Tibial nerve (tissue), 4 donors: ENCODE data around the gene EYA4. TPM values are rescaled to one million over a fixed set of nuclear protein-coding genes. Genes with fewer than 3 reads are reported as not detected.

Experiments
- DNase-seq, 2 donors: peaks; one replicate each; pipeline ENCODE4 v3.0.0-alpha.2; 2019; ENCODE audit warnings: low spot score in 2 of 2
- H3K27ac ChIP-seq, 4 donors: fragments of 200-600 bp; sonication (generic) in 3 of 4; one replicate each; pipeline ENCODE4 v1.5.1; 2017 to 2019; ENCODE audit warnings: mild to moderate bottlenecking in 1 of 4
- H3K27me3 ChIP-seq, 2 donors: fragments of 200-600 bp; sonication (generic) in 1 of 2; one replicate each; pipeline versions ENCODE4 v1.5.1 to v1.6.0; 2017 to 2019
- H3K36me3 ChIP-seq, 3 donors: fragments of 200-600 bp; sonication (generic); one replicate each; pipeline ENCODE4 v1.5.1; 2018 to 2019
- H3K4me1 ChIP-seq, 4 donors: fragments of 200-600 bp; sonication (generic) in 3 of 4; one replicate each; pipeline ENCODE4 v1.5.1; 2017 to 2019
- H3K4me3 ChIP-seq, 4 donors: fragments of 200-600 bp; sonication (generic) in 3 of 4; one replicate each; pipeline ENCODE4 v1.5.1; 2017 to 2019; ENCODE audit warnings: mild to moderate bottlenecking in 1 of 4, moderate library complexity in 1 of 4
- H3K9me3 ChIP-seq, 4 donors: fragments of 200-600 bp; sonication (generic) in 3 of 4; one replicate each; pipeline ENCODE4 v1.5.1; 2017 to 2019
- EP300 ChIP-seq, 2 donors: sonication (generic); formaldehyde crosslinking; IDR thresholded peaks; one replicate each; pipeline ENCODE4 v1.6.1; 2017; ENCODE audit warnings: antibody characterized with exemption in 2 of 2, mild to moderate bottlenecking in 1 of 2
- POLR2A ChIP-seq, 2 donors: fragments of 450-650 bp; IDR thresholded peaks; one replicate each; pipeline ENCODE4 v1.6.1; 2017; ENCODE audit warnings: antibody characterized with exemption in 2 of 2, mild to moderate bottlenecking in 2 of 2, moderate library complexity in 2 of 2
- WGBS, 2 donors: methylation state at CpG; one replicate each; pipeline ENCODE4 v1.1.5; 2018; 5-methylcytosine and 5-hydroxymethylcytosine counted together
- total RNA-seq, 4 donors: library from RNA; depleted of rRNA; stranded (reverse); fragments of >200 nt; gene quantifications; one replicate each; pipeline ENCODE4 v1.1.0, GENCODE V29; 2016
- TF ChIP-seq, protein P1 (sequence below), 5 experiments: fragments of 200-600 bp in 3 of 5; fragments of 450-650 bp in 2 of 5; sonication (generic) in 3 of 5; IDR thresholded peaks; one replicate each; pipeline ENCODE4 v1.5.1; 2016 to 2019; ENCODE audit warnings: antibody characterized with exemption in 5 of 5, mild to moderate bottlenecking in 3 of 5, moderate library complexity in 2 of 5

EYA4 gene
- total RNA-seq, 4 donors from 2014 or later, result 1.1 to 6.0 (median 1.8) TPM

DNA sequence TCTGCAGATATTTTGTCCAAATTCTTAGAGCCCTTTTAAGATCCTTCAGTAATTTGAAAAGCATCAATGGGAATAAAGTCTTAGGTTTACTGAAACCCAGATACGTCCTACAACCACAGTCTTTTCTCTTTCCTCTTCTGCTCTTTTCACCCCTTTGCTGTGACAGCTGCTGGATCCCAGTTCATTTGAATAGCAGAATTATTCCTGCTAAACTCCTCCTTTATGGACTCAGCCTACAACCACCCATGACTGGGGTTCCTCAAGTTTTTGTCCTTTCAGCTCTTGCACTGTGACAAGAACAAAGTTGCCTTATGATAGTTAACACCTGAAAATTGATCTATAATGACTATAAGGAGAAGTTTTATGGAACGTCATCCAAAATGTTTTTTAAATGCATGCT is 237.5 kb downstream of the EYA4 start:
- Histone ChIP-seq H3K36me3 (no peaks in the 10 kb centered on the region), H3K4me3 (no peak overlapping the region), H3K27ac (no peak overlapping the region), H3K9me3 (no peaks in the 10 kb centered on the region), H3K27me3 (no peaks in the 10 kb centered on the region), H3K4me1 (no peaks in the 10 kb centered on the region)
- TF ChIP-seq, protein P1, sequence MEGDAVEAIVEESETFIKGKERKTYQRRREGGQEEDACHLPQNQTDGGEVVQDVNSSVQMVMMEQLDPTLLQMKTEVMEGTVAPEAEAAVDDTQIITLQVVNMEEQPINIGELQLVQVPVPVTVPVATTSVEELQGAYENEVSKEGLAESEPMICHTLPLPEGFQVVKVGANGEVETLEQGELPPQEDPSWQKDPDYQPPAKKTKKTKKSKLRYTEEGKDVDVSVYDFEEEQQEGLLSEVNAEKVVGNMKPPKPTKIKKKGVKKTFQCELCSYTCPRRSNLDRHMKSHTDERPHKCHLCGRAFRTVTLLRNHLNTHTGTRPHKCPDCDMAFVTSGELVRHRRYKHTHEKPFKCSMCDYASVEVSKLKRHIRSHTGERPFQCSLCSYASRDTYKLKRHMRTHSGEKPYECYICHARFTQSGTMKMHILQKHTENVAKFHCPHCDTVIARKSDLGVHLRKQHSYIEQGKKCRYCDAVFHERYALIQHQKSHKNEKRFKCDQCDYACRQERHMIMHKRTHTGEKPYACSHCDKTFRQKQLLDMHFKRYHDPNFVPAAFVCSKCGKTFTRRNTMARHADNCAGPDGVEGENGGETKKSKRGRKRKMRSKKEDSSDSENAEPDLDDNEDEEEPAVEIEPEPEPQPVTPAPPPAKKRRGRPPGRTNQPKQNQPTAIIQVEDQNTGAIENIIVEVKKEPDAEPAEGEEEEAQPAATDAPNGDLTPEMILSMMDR (IDR thresholded peaks at IDR 0.05), result no peak
- TF ChIP-seq EP300 (IDR thresholded peaks at IDR 0.05), result no peak
- TF ChIP-seq POLR2A (IDR thresholded peaks at IDR 0.05), result no peak
- WGBS, 2 donors, result 55 to 60% methylated on average over 2 of the region's 2 CpGs
- no peak for DNase-seq

GRCh38 chr6:133487174-133487573 is 246.0 kb downstream of the EYA4 start:
- DNase-seq, result no peak
- TF ChIP-seq, protein P1 (IDR thresholded peaks at IDR 0.05), result no peak
- TF ChIP-seq EP300 (IDR thresholded peaks at IDR 0.05), result no peak
- no peak for TF ChIP-seq POLR2A (IDR thresholded peaks at IDR 0.05)

GRCh38 chr6:133495205-133495903 is 254.2 kb downstream of the EYA4 start:
- H3K27me3 ChIP-seq, result no peaks in the 10 kb centered on the region
- H3K4me1 ChIP-seq, result no peaks in the 10 kb centered on the region
- H3K27ac ChIP-seq, result no peak overlapping the region
- no peaks in the 10 kb centered on the region for H3K9me3 ChIP-seq
- 91 to 95% methylated on average over 1 of the region's 1 CpG for WGBS, 2 donors
- no peak for DNase-seq
- TF ChIP-seq EP300 (IDR thresholded peaks at IDR 0.05) (no peak), POLR2A (IDR thresholded peaks at IDR 0.05) (no peak)
- TF ChIP-seq, protein P1 (IDR thresholded peaks at IDR 0.05), result no peak
- no peaks in the 10 kb centered on the region for H3K36me3 ChIP-seq
- no peak overlapping the region for H3K4me3 ChIP-seq

More at GRCh38 chr6:133487174-133487573, 246.0 kb downstream of the EYA4 start:
- Histone ChIP-seq H3K9me3 (no peaks in the 10 kb centered on the region), H3K4me3 (no peak overlapping the region), H3K27ac (no peak overlapping the region), H3K27me3 (no peaks in the 10 kb centered on the region), H3K36me3 (no peaks in the 10 kb centered on the region), H3K4me1 (no peaks in the 10 kb centered on the region)
- 80 to 89% methylated on average over 2 of the region's 2 CpGs for WGBS, 2 donors

- H3K27ac ChIP-seq, result no peak overlapping the region
- TF ChIP-seq, protein P1 (IDR thresholded peaks at IDR 0.05), result no peak
- TF ChIP-seq POLR2A (IDR thresholded peaks at IDR 0.05) (no peak), EP300 (IDR thresholded peaks at IDR 0.05) (no peak)
- no peak for DNase-seq
- H3K9me3 ChIP-seq, result no peaks in the 10 kb centered on the region
- H3K36me3 ChIP-seq, result no peaks in the 10 kb centered on the region
- 42 to 49% methylated on average over 3 of the region's 3 CpGs for WGBS, 2 donors
- no peak overlapping the region for H3K4me3 ChIP-seq
- no peaks in the 10 kb centered on the region for H3K27me3 ChIP-seq
- peaks cover 0 to 33% (median 9%) of the 10 kb centered on the region in 4 donors for H3K4me1 ChIP-seq
Observed at GRCh38 chr6:133499662-133500061, 258.5 kb downstream of the EYA4 start.

- H3K27me3 ChIP-seq, result no peaks in the 10 kb centered on the region
- TF ChIP-seq, protein P1 (IDR thresholded peaks at IDR 0.05), result no peak
- TF ChIP-seq POLR2A (IDR thresholded peaks at IDR 0.05) (no peak), EP300 (IDR thresholded peaks at IDR 0.05) (no peak)
- no peak overlapping the region for H3K4me3 ChIP-seq
- WGBS, 2 donors, result 37 to 44% methylated on average over 4 of the region's 4 CpGs
- peak overlapping the region in 2 of 4 donors; percentile 64 to 70 for H3K27ac ChIP-seq
- no peaks in the 10 kb centered on the region for H3K36me3 ChIP-seq
- H3K9me3 ChIP-seq, result no peaks in the 10 kb centered on the region
- DNase-seq, result no peak
- peaks cover 0 to 46% (median 9%) of the 10 kb centered on the region in 4 donors for H3K4me1 ChIP-seq
Observed at GRCh38 chr6:133501675-133502270, 260.6 kb downstream of the EYA4 start.
